WTC11 (cell line): ENCODE measurements around the gene METTL21A. TPM values are rescaled to one million over a fixed set of nuclear protein-coding genes. Genes with fewer than 3 reads are reported as not detected.

Source experiments
- ATAC-seq: fragments of 200-7000 bp; cut with Tn5 transposase; 2 replicates; pipeline ENCODE4 v1.10.0; 2021; ENCODE audit warnings: mild to moderate bottlenecking, moderate library complexity
- CTCF ChIA-PET: fragments of 300-600 bp; sonication (Branson Sonifier 250); formaldehyde crosslinking; loops from one replicate; lab custom pipeline; 2021; ENCODE audit warnings: antibody characterized with exemption; lab: Charles Lee
- POLR2A ChIA-PET: fragments of 350-600 bp; sonication (Branson Sonifier 250); formaldehyde crosslinking; loops from one replicate; lab custom pipeline; 2021; ENCODE audit warnings: antibody characterized with exemption; lab: Charles Lee
- DNase-seq: peaks from one replicate; pipeline ENCODE4 v3.0.0; 2021; ENCODE audit warnings: low spot score
- H3K27ac Mint-ChIP-seq: 2 replicates; pipeline ENCODE4 v1.8.0; 2021; ENCODE audit warnings: mixed read lengths
- H3K27me3 Mint-ChIP-seq: 2 replicates; pipeline ENCODE4 v1.8.0; 2021; ENCODE audit warnings: low read depth, mild to moderate bottlenecking, moderate library complexity, mixed read lengths
- H3K36me3 Mint-ChIP-seq: 2 replicates; pipeline ENCODE4 v1.8.0; 2021; ENCODE audit warnings: mixed read lengths
- H3K4me1 Mint-ChIP-seq: 2 replicates; pipeline ENCODE4 v1.8.0; 2022; ENCODE audit warnings: mixed read lengths
- H3K4me3 Mint-ChIP-seq: 2 replicates; pipeline ENCODE4 v1.8.0; 2021; ENCODE audit warnings: mild to moderate bottlenecking, moderate library complexity, mixed read lengths
- H3K9me3 Mint-ChIP-seq: 2 replicates; pipeline ENCODE4 v1.8.0; 2021; ENCODE audit warnings: mixed read lengths
- CBFB ChIP-seq: sonication (generic); formaldehyde crosslinking; IDR thresholded peaks from 2 replicates; pipeline ENCODE4 v1.8.1; 2022; ENCODE audit warnings: mild to moderate bottlenecking, low read depth, missing genetic modification reagents
- CTCF ChIP-seq: fragments of 200-600 bp; IDR thresholded peaks from 2 replicates; pipeline ENCODE4 v1.8.0; 2022; ENCODE audit warnings: antibody characterized with exemption
- E2F5 ChIP-seq: sonication (generic); formaldehyde crosslinking; IDR thresholded peaks from 2 replicates; pipeline ENCODE4 v1.8.1; 2022; ENCODE audit warnings: mild to moderate bottlenecking, moderate library complexity, missing genetic modification reagents
- EMX1 ChIP-seq: fragments of 250-450 bp; sonication (Bioruptor Pico); IDR thresholded peaks from 2 replicates; pipeline ENCODE4 v1.8.0; 2021; ENCODE audit warnings: mild to moderate bottlenecking
- ETV6 ChIP-seq: sonication (generic); formaldehyde crosslinking; IDR thresholded peaks from 2 replicates; pipeline ENCODE4 v1.8.1; 2022; ENCODE audit warnings: mild to moderate bottlenecking, missing genetic modification reagents
- FOXP4 ChIP-seq: sonication (generic); formaldehyde crosslinking; IDR thresholded peaks from 2 replicates; pipeline ENCODE4 v1.8.0; 2022; ENCODE audit warnings: mild to moderate bottlenecking, missing genetic modification reagents
- JAZF1 ChIP-seq: fragments of 250-450 bp; sonication (Bioruptor Pico); IDR thresholded peaks from 2 replicates; pipeline ENCODE4 v1.9.0; 2021; ENCODE audit warnings: moderate library complexity, mild to moderate bottlenecking, inconsistent platforms
- NFATC4 ChIP-seq: fragments of 250-450 bp; sonication (Bioruptor Pico); IDR thresholded peaks from 2 replicates; pipeline ENCODE4 v1.9.0; 2021; ENCODE audit warnings: mild to moderate bottlenecking
- NFE2L1 ChIP-seq: sonication (generic); formaldehyde crosslinking; IDR thresholded peaks from 2 replicates; pipeline ENCODE4 v1.8.1; 2023; ENCODE audit warnings: missing genetic modification reagents
- PRDM15 ChIP-seq: sonication (generic); formaldehyde crosslinking; IDR thresholded peaks from 2 replicates; pipeline ENCODE4 v1.8.0; 2022; ENCODE audit warnings: missing genetic modification reagents
- PRRX2 ChIP-seq: fragments of 250-450 bp; sonication (Bioruptor Pico); IDR thresholded peaks from 2 replicates; pipeline ENCODE4 v1.8.0; 2021; ENCODE audit warnings: mild to moderate bottlenecking
- RORB ChIP-seq: fragments of 250-450 bp; sonication (Bioruptor Pico); IDR thresholded peaks from 2 replicates; pipeline ENCODE4 v1.9.0; 2021; ENCODE audit warnings: mild to moderate bottlenecking
- SOX15 ChIP-seq: fragments of 250-450 bp; sonication (Bioruptor Pico); IDR thresholded peaks from 2 replicates; pipeline ENCODE4 v1.9.0; 2021; ENCODE audit warnings: mild to moderate bottlenecking
- STAT6 ChIP-seq: sonication (generic); formaldehyde crosslinking; conservative IDR thresholded peaks from 2 replicates; pipeline ENCODE4 v1.8.1; 2023; ENCODE audit warnings: mild to moderate bottlenecking, low read depth, missing genetic modification reagents, moderate library complexity
- USF1 ChIP-seq: sonication (generic); formaldehyde crosslinking; IDR thresholded peaks from 2 replicates; pipeline ENCODE4 v1.8.0; 2022; ENCODE audit warnings: mild to moderate bottlenecking, missing genetic modification reagents
- ZBTB21 ChIP-seq: sonication (generic); formaldehyde crosslinking; IDR thresholded peaks from 2 replicates; pipeline ENCODE4 v1.8.1; 2023; ENCODE audit warnings: mild to moderate bottlenecking, missing genetic modification reagents, borderline replicate concordance
- ZNF317 ChIP-seq: sonication (generic); formaldehyde crosslinking; IDR thresholded peaks from 2 replicates; pipeline ENCODE4 v1.8.1; 2023; ENCODE audit warnings: low read depth, mild to moderate bottlenecking, moderate library complexity, missing genetic modification reagents, borderline replicate concordance
- ZNF396 ChIP-seq: fragments of 250-450 bp; sonication (Bioruptor Pico); IDR thresholded peaks from 2 replicates; pipeline ENCODE4 v1.8.0; 2021; ENCODE audit warnings: mild to moderate bottlenecking, moderate library complexity, borderline replicate concordance
- ZNF416 ChIP-seq: fragments of 250-450 bp; sonication (Bioruptor Pico); IDR thresholded peaks from 2 replicates; pipeline ENCODE4 v1.9.0; 2021; ENCODE audit warnings: mild to moderate bottlenecking, inconsistent platforms
- ZNF512 ChIP-seq: sonication (generic); formaldehyde crosslinking; IDR thresholded peaks from 2 replicates; pipeline ENCODE4 v1.8.1; 2022; ENCODE audit warnings: missing genetic modification reagents, borderline replicate concordance
- total RNA-seq: library from RNA; stranded (reverse); gene quantifications from 3 replicates; pipeline ENCODE4 v1.2.3, GENCODE V29; 2021

The METTL21A gene
- total RNA-seq, 1 experiment from 2014 or later, result 56.4 TPM

- H3K4me3 Mint-ChIP-seq, result no peak overlapping the region
- ChIA-PET POLR2A (no interaction called here), CTCF (interaction anchor here (1.0 to 1.5 kb wide), 2 partner anchors 21 to 45 kb away, joined by 4 to 5 read pairs; no protein-coding TSS in a partner anchor)
- H3K4me1 Mint-ChIP-seq, result peaks cover 34% of the 10 kb centered on the region
- no peaks in the 10 kb centered on the region for H3K9me3 Mint-ChIP-seq
- H3K27ac Mint-ChIP-seq, result no peak overlapping the region
- no peak for TF ChIP-seq ZNF317 (CRISPR knock-in tag)
- TF ChIP-seq PRDM15 (CRISPR knock-in tag), result no peak
- TF ChIP-seq CTCF, result no peak
- no peak for TF ChIP-seq ZNF396 (CRISPR knock-in tag)
- no peak for TF ChIP-seq STAT6 (CRISPR knock-in tag)
- no peak for TF ChIP-seq ZBTB21 (CRISPR knock-in tag)
- no peak for TF ChIP-seq FOXP4 (CRISPR knock-in tag)
- TF ChIP-seq EMX1 (CRISPR knock-in tag), result no peak
- TF ChIP-seq ETV6 (CRISPR knock-in tag), result no peak
- TF ChIP-seq ZNF512, result no peak
- TF ChIP-seq RORB, result no peak
- no peak for TF ChIP-seq JAZF1
- TF ChIP-seq SOX15 (CRISPR knock-in tag), result no peak
- no peak for TF ChIP-seq NFATC4 (CRISPR knock-in tag)
- no peak for TF ChIP-seq E2F5 (CRISPR knock-in tag)
- no peak for TF ChIP-seq CBFB (CRISPR knock-in tag)
- no peak for TF ChIP-seq PRRX2 (CRISPR knock-in tag)
- no peak for TF ChIP-seq NFE2L1 (CRISPR knock-in tag)
- TF ChIP-seq ZNF416 (CRISPR knock-in tag), result no peak
- TF ChIP-seq USF1, result no peak
- DNase-seq (peak; percentile 43), ATAC-seq (peak; percentile 69)
- H3K36me3 Mint-ChIP-seq, result no peaks in the 10 kb centered on the region
- no peaks in the 10 kb centered on the region for H3K27me3 Mint-ChIP-seq
These were observed 45.7 kb upstream of the METTL21A start for GRCh38 chr2:207670887-207671286.
